Stimulated activated CD8-positive, alpha-beta memory T cell treated with anti-CD3 and anti-CD28 coated beads, Interleukin-15, amount 100 ng/mL, for 1 hour (primary cell): ENCODE results near the gene SYS1.

Experiments
- DNase-seq: peaks from one replicate; pipeline ENCODE4 v3.0.0-alpha.2; 2020; ENCODE audit warnings: low read depth

Gene SYS1

GRCh38 chr20:45355209-45356084 lies 7.5 kb upstream of the SYS1 start:
- no peak for DNase-seq

GRCh38 chr20:45358282-45359068 lies 4.5 kb upstream of the SYS1 start:
- DNase-seq, result no peak

DNA sequence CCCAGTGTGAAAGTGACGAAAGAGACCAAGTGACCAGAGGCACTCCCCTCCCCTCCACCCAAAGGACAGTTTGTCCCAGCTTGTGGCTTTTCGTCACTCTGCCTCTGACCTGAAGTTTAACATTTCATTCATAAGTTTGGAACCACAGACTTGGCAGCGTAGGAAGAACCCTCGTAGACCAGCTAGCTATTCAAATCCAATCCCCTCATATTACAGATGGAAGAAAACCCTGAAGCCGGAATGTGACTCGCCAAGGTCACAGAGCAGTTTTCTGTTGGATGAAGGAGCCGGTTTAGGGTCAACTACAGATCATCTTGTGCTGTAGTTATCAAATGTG lies 3.9 kb upstream of the SYS1 start:
- DNase-seq, result no peak

DNA sequence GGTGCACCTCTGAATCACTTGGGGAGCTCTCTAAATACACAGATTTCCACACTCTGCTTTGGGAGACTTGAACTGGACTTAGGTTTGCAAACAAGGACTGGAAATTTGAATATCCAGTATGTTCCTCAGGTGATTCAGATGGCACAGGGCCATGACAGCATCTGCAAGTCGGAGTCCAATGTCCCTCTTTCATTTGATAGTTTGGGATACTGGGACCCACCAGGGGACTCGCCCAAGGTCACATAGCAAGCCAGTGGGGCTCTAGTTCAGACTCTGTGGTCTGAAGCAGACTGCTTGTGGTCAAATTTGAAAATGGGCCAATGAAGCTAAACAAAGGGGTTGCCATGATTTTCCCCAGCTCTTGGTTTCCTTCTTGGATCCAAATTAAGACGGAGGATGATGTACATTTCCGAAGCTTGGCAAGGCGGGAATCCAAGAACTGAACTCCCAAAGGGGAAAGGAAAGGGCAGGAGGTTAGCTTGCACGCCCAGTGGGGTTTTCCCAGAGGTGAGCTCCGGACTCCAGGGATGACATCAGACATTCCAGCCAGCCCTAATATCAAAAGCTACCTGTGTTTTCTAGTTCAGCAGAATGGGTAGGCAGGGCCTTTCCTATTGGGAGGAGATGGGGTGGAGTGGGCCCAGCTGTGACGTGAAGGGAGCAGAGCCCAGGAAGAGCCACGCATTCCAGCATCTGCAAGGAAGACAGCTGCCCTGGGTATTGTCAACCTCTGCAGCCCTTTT lies 3.4 kb upstream of the SYS1 start:
- DNase-seq, result no peak

DNA sequence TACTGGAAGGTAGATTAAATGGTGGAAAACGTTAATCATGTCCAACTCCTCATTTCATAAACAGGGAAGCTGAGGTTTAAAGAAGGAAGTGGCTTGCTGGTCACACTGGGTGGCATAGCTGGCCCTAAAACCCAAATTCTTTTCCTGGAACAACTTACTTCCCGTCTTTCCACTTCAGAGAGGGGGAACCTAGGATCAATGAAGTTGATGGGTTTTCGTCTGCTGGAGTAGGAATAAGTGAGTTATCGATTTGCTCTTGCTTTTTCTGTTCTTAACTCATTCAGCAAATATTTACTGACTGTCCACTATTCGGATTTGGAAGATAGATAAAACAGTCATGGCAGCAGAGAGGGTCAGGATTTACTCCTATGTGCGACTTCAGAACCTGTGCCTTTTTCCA lies 1.2 kb upstream of the SYS1 start:
- no peak for DNase-seq

DNA sequence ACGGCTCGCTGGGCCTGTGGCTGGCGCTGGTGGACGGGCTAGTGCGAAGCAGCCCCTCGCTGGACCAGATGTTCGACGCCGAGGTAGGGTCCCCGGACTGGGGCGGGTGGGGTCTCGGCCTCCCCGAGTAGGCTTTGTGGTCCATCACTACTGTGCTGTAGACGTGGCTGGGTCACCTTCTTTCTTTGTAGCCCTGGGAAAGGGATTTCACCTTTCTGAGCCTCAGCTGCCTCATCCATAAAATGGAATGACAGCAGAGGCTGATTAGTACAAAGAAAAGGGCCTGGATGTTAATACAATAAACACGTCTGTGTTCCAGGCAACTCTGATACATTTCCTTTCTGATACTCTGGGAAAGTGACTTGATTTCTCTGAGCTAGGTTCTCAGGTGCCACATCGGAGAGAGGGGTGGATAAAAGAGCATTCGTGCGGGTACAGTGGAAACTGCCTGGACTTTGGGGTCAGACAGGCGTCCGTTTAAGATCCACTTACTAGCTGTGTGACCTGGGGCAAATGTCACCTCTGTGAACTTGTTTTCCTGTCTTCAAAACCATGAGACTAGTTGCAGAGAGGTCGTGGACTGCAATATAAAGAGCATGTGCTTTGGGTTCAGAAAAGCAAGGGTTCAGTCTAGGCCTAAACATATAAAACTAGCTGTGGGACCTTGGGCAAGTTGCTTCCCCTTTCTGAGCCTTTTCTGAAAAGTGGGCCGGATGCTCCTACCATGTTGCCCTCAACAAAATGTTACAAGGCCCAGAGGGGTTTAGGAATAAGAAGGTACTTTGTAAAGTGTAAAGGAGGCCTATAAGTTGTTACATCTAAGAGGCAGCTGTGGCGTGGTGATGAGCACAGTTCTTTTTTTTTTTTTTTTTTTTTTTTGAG lies 896 bp downstream of the SYS1 start:
- no peak for DNase-seq

DNA sequence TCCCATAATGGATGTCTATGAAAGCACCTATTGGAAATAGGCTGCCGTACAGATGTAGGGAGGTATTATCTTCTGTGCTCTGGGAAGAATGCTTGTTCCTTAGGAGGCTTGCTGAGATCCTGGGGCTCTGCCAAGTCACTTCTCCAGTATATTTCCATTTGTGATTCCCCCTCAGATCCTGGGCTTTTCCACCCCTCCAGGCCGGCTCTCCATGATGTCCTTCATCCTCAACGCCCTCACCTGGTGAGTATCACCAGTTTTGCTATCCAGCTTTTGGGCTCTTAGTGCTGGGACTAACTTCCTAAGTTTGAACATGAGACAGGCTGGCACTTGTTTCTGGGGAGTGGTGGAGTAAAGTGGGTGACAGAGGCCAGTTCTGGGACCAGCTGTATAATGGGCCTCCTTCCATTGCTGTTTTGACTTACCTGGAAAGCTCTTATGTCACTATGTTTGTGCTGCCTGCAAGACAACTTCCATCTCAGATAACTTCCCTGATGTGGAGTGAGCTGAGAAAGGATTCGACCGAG lies 2.6 kb downstream of the SYS1 start:
- DNase-seq, result no peak

GRCh38 chr20:45366192-45366591 lies 3.2 kb downstream of the SYS1 start:
- no peak for DNase-seq

DNA sequence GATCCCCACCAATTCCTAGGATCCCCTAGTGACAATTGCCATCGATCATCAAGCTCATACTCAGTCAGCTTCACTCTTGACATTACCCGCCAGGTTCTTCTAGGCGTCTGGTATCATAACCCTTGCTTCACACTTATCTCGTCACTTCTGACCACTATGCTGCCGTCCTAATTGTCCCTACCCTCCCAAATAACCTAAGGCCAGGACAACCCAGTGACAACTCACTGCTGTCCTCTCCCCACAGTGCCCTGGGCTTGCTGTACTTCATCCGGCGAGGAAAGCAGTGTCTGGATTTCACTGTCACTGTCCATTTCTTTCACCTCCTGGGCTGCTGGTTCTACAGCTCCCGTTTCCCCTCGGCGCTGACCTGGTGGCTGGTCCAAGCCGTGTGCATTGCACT lies 3.7 kb downstream of the SYS1 start:
- no peak for DNase-seq

- DNase-seq, result no peak
These were observed 4.2 kb downstream of the SYS1 start for GRCh38 chr20:45367126-45367525.

GRCh38 chr20:45368221-45368980 lies 5.4 kb downstream of the SYS1 start:
- no peak for DNase-seq

- no peak for DNase-seq
These were observed 7.7 kb downstream of the SYS1 start for GRCh38 chr20:45370571-45371160.

DNA sequence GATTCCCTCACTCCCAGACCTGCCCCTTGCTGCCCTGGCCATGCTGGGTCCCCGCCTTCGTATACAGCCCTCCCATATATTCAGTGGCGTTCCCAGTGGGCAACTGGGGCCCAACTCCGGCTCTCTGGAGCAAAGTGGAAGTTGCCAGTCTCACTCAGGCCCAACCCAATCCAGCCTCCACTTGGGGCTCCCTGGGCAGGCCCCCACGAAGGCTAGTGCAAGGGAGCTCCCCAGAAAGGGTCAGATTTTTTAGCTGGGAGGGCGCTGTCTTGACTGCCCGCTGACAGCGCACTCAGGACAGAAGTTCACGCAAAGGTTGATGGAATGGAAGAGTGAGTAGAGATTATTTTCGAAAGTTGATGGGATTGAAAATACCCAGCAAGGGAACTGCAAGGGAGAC lies 9.3 kb downstream of the SYS1 start:
- no peak for DNase-seq

GRCh38 chr20:45372646-45373352 lies 9.8 kb downstream of the SYS1 start:
- DNase-seq, result no peak

GRCh38 chr20:45373353-45374100 lies 10.6 kb downstream of the SYS1 start:
- DNase-seq, result peak; percentile 84

DNA sequence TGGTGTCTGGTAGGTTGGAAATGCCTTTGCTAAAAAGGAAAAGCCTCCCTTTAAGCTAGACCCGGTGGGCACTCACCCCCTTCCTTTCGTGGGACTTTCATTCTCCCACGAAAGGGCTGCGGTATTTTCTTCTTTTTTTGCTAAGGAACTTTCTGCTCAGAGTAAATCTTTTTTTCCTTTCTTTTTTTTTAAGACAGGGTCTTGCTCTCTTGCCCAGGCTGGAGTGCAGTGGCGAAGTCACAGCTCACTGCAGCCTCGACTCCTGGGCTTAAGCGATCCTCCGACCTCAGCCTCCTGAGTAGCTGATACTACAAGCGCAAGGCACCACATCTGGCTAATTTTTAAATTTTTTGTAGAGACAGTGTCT lies 11.1 kb downstream of the SYS1 start:
- no peak for DNase-seq

GRCh38 chr20:45374966-45375365 lies 12.0 kb downstream of the SYS1 start:
- no peak for DNase-seq

GRCh38 chr20:45377269-45377668 lies 14.3 kb downstream of the SYS1 start:
- DNase-seq, result no peak

GRCh38 chr20:45378191-45378590 lies 15.2 kb downstream of the SYS1 start, which contains the start of gene TP53TG5:
TP53TG5 (minus strand) TSS chr20:45378325; CDS start chr20:45378236, 89 bp downstream.
- DNase-seq, result no peak
